Dedifferentiated amniotic fluid mesenchymal stem cell (primary cell): ENCODE measurements around the gene RRP9.

Experiments
- DNase-seq: peaks from one replicate; pipeline ENCODE4 v3.0.0-alpha.2; 2016; ENCODE audit errors: extremely low spot score

The RRP9 gene

GRCh38 chr3:51970606-51971300, 29.0 kb upstream of the RRP9 start:
- DNase-seq, result no peak

- no peak for DNase-seq
These were observed 28.1 kb upstream of the RRP9 start for GRCh38 chr3:51969841-51970240.

GRCh38 chr3:51968883-51969678, 27.4 kb upstream of the RRP9 start:
- no peak for DNase-seq

- DNase-seq, result no peak
These were observed 26.6 kb upstream of the RRP9 start for GRCh38 chr3:51968170-51968775.

GRCh38 chr3:51967384-51968169, 25.9 kb upstream of the RRP9 start, which contains the start of gene PCBP4:
Gene PCBP4 (minus strand): TSS chr3:51967454. CDS start chr3:51961240, 6,214 bp downstream.
- DNase-seq, result peak; percentile 24

GRCh38 chr3:51966922-51967383, 25.2 kb upstream of the RRP9 start:
- no peak for DNase-seq

- no peak for DNase-seq
These were observed 24.8 kb upstream of the RRP9 start for GRCh38 chr3:51966486-51966885.

- no peak for DNase-seq
These were observed 24.3 kb upstream of the RRP9 start for GRCh38 chr3:51966016-51966415.

- no peak for DNase-seq
These were observed 22.8 kb upstream of the RRP9 start for GRCh38 chr3:51964521-51964920.

GRCh38 chr3:51963951-51964451, 22.3 kb upstream of the RRP9 start:
- no peak for DNase-seq

GRCh38 chr3:51962854-51963530, 21.3 kb upstream of the RRP9 start:
- no peak for DNase-seq

- DNase-seq, result no peak
These were observed 20.2 kb upstream of the RRP9 start for GRCh38 chr3:51961602-51962569.

- no peak for DNase-seq
These were observed 19.3 kb upstream of the RRP9 start for GRCh38 chr3:51961011-51961410.

GRCh38 chr3:51960386-51960785, 18.7 kb upstream of the RRP9 start:
- no peak for DNase-seq

- DNase-seq, result no peak
These were observed 17.9 kb upstream of the RRP9 start for GRCh38 chr3:51959651-51960050.

GRCh38 chr3:51958603-51959521, 17.2 kb upstream of the RRP9 start:
- no peak for DNase-seq

GRCh38 chr3:51957520-51958205, 16.0 kb upstream of the RRP9 start:
- DNase-seq, result no peak
